ENCODE results near the gene TEKT5.
A peak's percentile ranks its signal among the peaks of the same experiment; 100 is the strongest.

Gene TEKT5

GRCh38 chr16:10611825-10612342 lies 82.8 kb downstream of the TEKT5 start:
- no peak for DNase-seq (ENCODE audit: low spot score)
- FAIRE-seq = no peak

- DNase-seq (ENCODE audit: low spot score) (no peak), FAIRE-seq (no peak)
Observed at GRCh38 chr16:10610499-10611184, 84.1 kb downstream of the TEKT5 start.

- DNase-seq (ENCODE audit: low spot score) (no peak), FAIRE-seq (no peak)
Observed at GRCh38 chr16:10609402-10609774, 85.3 kb downstream of the TEKT5 start.

- FAIRE-seq = no peak
- no peak for DNase-seq (ENCODE audit: low spot score)
Observed at GRCh38 chr16:10608687-10609401, 85.9 kb downstream of the TEKT5 start.

- FAIRE-seq (no peak), DNase-seq (ENCODE audit: low spot score) (no peak)
Observed at GRCh38 chr16:10607157-10607556, 87.6 kb downstream of the TEKT5 start.

GRCh38 chr16:10606607-10607006 lies 88.1 kb downstream of the TEKT5 start:
- no peak for DNase-seq (ENCODE audit: low spot score)
- no peak for FAIRE-seq

GRCh38 chr16:10605636-10606035 lies 89.1 kb downstream of the TEKT5 start:
- FAIRE-seq = no peak

GRCh38 chr16:10601444-10602408 lies 93.0 kb downstream of the TEKT5 start:
- DNase-seq (ENCODE audit: low spot score) (no peak), FAIRE-seq (no peak)

More at GRCh38 chr16:10605636-10606035, 89.1 kb downstream of the TEKT5 start:
- no peak for DNase-seq (ENCODE audit: low spot score)

GRCh38 chr16:10600782-10601443 lies 93.8 kb downstream of the TEKT5 start:
- DNase-seq (ENCODE audit: low spot score) (no peak), FAIRE-seq (no peak)

- FAIRE-seq (no peak), DNase-seq (ENCODE audit: low spot score) (no peak)
Observed at GRCh38 chr16:10599626-10600025, 95.1 kb downstream of the TEKT5 start.

GRCh38 chr16:10598157-10598556 lies 96.6 kb downstream of the TEKT5 start:
- no peak for DNase-seq (ENCODE audit: low spot score)
- no peak for FAIRE-seq

GRCh38 chr16:10597187-10597601 lies 97.5 kb downstream of the TEKT5 start:
- FAIRE-seq (no peak), DNase-seq (ENCODE audit: low spot score) (no peak)

- FAIRE-seq = no peak
- DNase-seq (ENCODE audit: low spot score) = no peak
Observed at GRCh38 chr16:10594312-10594950, 100.3 kb downstream of the TEKT5 start.

- DNase-seq (ENCODE audit: low spot score) (no peak), FAIRE-seq (no peak)
Observed at GRCh38 chr16:10592611-10593010, 102.1 kb downstream of the TEKT5 start.

- FAIRE-seq (no peak), DNase-seq (ENCODE audit: low spot score) (no peak)
Observed at GRCh38 chr16:10590342-10590741, 104.4 kb downstream of the TEKT5 start.

- FAIRE-seq (no peak), DNase-seq (ENCODE audit: low spot score) (no peak)
Observed at GRCh38 chr16:10589109-10589508, 105.6 kb downstream of the TEKT5 start.

GRCh38 chr16:10587622-10588021 lies 107.1 kb downstream of the TEKT5 start:
- no peak for DNase-seq (ENCODE audit: low spot score)
- no peak for FAIRE-seq

GRCh38 chr16:10584981-10585438 lies 109.7 kb downstream of the TEKT5 start:
- peak; percentile 18 for DNase-seq (ENCODE audit: low spot score)
- FAIRE-seq = no peak

- FAIRE-seq = no peak
Observed at GRCh38 chr16:10583269-10583668, 111.5 kb downstream of the TEKT5 start.

GRCh38 chr16:10581507-10581906 lies 113.2 kb downstream of the TEKT5 start:
- FAIRE-seq (no peak), DNase-seq (ENCODE audit: low spot score) (no peak)

More at GRCh38 chr16:10583269-10583668, 111.5 kb downstream of the TEKT5 start:
- no peak for DNase-seq (ENCODE audit: low spot score)

Measured in RCC 7860 (cell line).